Keratinocyte (primary cell): ENCODE results near the gene BASP1.

ENCODE experiments used
- EZH2 ChIP-seq: IDR thresholded peaks from one replicate; pipeline ENCODE4 v1.6.1; 2012; ENCODE audit warnings: inconsistent platforms, mild to moderate bottlenecking, low read length, moderate library complexity
- TF ChIP-seq, protein P1 (sequence below), 3 experiments: IDR thresholded peaks in 1 of 3; conservative IDR thresholded peaks in 1 of 3; optimal IDR thresholded peaks in 1 of 3; 2 replicates in 2 of 3; 3 replicates in 1 of 3; pipeline versions ENCODE3 to v1.5.1; 2011; ENCODE audit warnings: low read length in 3 of 3, mild to moderate bottlenecking in 3 of 3, moderate library complexity in 2 of 3, control low read depth in 1 of 3, inconsistent platforms in 1 of 3; ENCODE audit not compliant: insufficient read depth in 2 of 3; ENCODE audit errors: extremely low read depth in 1 of 3

DNA sequence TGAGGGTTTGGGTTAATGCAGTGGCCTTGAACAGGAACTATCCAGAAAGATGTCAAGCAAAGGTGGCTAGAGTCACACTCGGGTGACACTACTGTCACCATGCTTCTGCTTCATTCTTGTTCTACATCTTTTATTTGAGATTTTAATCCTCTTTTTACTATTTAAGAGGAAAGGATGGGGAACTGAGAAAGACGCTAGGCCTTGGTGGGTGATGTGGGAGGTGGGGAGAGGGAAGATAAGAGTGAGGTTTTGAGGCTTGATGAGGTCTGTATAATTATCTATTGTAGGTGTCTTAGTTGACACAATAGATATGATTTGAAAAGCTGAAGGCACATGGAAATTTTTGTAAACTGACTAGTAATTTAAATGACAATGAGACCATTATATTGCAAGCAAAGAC lies 3.5 kb upstream of the BASP1 start:
- TF ChIP-seq, protein P1, sequence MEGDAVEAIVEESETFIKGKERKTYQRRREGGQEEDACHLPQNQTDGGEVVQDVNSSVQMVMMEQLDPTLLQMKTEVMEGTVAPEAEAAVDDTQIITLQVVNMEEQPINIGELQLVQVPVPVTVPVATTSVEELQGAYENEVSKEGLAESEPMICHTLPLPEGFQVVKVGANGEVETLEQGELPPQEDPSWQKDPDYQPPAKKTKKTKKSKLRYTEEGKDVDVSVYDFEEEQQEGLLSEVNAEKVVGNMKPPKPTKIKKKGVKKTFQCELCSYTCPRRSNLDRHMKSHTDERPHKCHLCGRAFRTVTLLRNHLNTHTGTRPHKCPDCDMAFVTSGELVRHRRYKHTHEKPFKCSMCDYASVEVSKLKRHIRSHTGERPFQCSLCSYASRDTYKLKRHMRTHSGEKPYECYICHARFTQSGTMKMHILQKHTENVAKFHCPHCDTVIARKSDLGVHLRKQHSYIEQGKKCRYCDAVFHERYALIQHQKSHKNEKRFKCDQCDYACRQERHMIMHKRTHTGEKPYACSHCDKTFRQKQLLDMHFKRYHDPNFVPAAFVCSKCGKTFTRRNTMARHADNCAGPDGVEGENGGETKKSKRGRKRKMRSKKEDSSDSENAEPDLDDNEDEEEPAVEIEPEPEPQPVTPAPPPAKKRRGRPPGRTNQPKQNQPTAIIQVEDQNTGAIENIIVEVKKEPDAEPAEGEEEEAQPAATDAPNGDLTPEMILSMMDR (optimal IDR thresholded peaks at IDR 0.05 in 1 of 3, IDR thresholded peaks at IDR 0.05 in 1 of 3, conservative IDR thresholded peaks at IDR 0.05 in 1 of 3; ENCODE audit: extremely low read depth in 1 of 3, insufficient read depth in 2 of 3, low read length in 3 of 3), result no peak
- TF ChIP-seq EZH2, result no peak
